HG03064 (cell line): ENCODE measurements around the gene OR52E4.
A peak's percentile ranks its signal among the peaks of the same experiment; 100 is the strongest.

Experiments used
- ATAC-seq: cut with Tn5 transposase; IDR thresholded peaks from one replicate; pipeline ENCODE4 v1.9.1; 2021; ENCODE audit warnings: low read depth; ENCODE audit not compliant: unreplicated experiment

Gene OR52E4

DNA sequence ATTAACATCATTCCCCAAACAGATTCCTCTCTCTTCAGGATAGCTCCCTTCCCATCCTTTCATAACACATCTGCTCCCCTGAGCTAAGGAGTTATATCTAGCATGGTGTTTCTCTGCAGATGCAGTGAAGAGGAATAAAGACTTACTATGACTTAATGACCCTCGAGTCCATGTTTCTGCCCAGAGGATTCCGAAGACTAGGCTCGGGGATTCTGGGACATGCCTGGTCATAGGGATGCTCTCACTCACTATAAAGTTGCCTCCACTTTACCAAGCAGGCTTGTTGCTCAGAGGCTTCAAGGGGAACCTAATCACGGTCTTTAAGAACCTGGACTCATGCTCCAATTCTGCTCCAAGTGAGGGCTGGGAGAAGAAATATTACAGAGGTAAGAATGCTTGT is at the start of gene OR52E4:
Gene OR52E4, plus strand, starts transcription at position 301 of the 400 bp plus-strand sequence. CDS start 3,664 bp downstream, outside the sequence.
- ATAC-seq, result no peak

DNA sequence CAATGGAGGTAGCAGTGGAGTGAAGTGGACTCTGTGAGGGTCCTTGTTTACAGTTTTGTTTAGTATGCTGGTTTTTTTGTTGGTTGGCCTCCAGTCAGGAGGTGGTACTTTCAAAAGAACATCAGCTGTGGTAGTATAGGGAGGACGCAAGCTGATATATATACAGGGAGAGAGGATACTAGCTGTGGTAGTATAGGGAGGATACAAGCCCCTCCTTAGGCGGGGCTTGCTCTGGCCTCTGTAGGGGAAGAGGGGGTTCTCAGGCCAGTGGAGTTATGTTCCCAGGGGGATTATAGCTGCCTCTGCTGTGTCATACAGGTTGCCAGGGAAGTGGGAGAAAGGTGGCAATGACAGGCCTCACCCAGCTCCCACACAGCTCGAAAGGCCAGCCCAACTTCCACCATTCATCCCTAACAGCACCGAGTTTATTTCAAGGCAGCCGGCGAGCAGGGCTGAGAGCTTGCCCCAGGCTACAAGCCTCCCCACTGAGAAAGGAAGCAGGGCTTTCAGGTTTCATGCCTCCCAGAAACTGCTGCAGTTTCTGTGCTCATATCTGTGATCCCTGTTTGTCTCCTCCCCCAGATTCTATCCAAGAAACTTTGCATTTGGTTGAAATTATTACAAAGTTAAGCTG is 49.1 kb upstream of the OR52E4 start:
- no peak for ATAC-seq

DNA sequence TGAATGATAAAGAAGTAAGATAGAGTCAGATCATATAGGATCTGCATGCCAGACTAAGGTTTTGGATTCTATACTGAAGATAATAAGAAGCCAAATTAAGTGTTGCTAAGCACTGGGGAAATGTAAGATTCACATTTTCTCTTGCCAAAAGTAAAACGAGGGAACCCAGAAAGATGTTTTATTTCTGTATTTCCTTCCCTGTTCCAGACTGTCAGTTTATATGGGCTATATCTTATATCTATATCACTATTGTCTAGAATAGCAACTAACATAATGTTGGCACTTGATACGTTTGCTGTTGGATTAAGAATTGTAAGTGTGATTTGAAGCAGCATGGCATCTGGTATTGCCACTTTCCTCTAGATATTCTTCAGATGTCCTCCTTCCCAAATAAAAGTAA is 47.0 kb upstream of the OR52E4 start:
- no peak for ATAC-seq

DNA sequence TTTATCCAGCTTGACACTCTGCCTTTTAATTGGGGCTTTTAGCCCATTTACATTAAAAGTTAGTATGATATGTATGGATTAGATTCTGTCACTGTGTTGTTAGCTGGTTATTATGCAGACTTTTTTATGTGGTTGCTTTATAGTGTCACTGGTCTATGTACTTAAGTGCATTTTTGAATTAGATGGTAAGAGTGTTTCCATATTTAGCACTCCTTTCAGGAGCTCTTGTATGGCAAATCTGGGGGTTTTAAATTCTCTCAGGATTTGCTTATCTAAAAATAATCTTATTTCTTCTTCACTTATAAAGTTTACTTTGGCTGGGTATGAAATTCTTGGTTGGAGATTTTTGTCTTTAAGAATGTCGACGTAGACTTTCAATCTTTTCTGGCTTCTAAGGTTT is 42.7 kb upstream of the OR52E4 start:
- ATAC-seq, result no peak

DNA sequence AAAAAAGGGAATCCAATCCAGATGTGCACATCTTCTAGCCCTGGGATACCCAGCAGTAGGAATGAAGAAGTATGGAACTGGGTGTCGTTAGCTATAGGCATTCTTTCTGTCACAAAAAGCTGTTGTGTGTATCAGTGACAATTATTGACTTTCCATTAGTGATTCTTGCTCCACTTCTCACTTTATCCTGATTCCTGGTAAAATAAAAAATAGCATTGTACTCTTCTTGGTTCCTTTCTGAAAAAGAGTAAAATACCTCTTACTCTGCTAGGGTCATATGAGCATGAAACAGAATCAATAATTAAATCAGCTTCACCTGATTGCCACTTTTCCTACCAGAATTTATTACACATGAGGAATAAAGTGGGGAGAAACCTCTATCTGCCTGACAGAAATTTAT is 38.6 kb upstream of the OR52E4 start, which contains the start of gene OR52E6:
Gene OR52E6, minus strand, starts transcription at position 101 of the 400 bp plus-strand sequence. Its CDS starts 0 bp downstream, at position 101.
- ATAC-seq, result no peak

DNA sequence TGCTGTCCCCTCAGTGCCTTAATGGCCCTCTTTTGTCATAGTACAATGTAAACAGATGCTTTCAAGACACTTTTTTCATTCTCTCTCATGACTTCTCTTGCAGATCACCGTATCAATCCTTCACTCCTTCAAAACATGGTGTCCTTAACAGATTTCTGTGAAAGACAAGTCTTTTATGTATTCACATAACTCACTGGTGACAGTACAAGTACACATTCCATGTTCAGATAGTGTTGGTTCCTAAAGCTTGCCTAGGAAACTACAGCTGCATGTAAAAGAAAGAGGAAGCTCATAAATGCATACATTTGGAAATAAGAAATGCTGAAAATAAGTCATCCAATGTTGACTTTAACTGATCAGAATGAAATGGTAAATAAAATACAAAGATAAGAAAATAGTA is 33.7 kb upstream of the OR52E4 start:
- no peak for ATAC-seq

DNA sequence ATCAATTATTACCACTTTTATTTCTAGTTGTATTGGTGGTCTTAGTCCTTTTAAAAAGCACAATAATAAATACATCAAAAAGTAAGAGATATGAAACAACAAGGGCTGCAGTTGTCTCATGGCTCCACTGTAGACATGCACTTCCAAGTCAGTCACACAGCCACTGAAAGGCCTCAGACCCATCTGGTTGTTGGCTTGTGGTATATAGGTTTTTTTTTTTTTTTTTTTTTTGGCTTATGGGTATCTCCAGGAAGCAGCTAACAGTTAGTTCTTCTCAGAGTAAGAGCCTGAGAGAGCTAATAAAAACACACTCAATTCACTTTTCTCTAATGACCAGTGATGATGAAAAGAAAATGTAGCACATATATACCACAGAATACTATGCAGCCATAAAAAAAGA is 32.7 kb upstream of the OR52E4 start:
- no peak for ATAC-seq

DNA sequence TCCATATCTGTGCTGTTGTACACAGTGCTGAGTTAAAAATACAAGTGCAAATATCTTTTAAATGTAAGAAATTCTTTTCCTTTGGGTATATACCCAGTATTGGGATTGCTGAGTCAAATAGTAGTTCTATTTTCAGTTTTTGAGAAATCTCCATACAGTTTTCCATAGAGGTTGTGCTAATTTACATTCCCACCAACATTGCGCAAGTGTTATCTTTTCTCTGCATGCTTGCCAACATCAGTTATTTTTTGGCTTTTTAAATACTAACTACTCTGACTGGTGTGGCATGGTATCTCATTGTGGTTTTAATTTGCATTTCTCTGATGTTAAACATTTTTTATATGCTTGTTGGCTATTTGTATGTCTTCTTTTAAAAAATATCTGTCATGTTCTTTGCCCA is 29.4 kb upstream of the OR52E4 start:
- ATAC-seq, result no peak

DNA sequence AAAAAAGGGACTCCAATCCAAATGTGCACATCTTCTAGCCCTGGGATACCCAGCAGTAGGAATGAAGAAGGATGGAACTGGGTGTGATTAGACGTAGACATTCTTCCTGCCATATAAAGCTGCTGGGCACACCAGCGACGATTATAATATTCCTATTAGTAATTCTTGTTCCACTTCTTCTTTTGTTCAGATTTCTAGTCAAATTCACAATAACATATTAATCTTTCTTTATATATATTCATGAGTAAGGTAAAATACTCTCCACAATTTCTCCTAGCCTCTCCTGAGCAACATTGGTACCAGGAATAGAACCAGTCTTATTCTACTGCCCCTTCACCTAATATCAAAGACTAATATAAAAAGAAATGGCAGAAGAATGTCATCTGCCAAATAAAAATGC is 22.8 kb upstream of the OR52E4 start, which contains the start of gene OR52E8:
Gene OR52E8, minus strand, starts transcription at position 101 of the 400 bp plus-strand sequence. Its CDS starts 0 bp downstream, at position 101.
- no peak for ATAC-seq

DNA sequence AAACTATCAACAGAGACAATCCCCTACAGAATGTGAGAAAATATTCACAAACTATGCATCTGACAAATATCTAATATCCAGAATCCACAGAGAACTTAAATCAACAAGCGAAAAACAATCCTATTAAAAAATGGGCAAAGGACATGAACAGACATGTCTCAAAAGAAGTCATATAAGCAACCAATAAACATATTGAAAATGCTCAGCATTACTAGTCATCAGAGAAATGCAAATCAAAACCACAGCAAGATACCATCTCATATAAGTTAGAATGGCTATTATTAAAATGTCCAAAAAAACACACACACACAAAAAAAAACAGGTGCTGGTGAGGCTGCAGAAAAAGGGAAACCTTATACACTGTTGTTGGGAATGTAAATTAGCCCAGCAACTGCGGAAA is 14.6 kb upstream of the OR52E4 start:
- no peak for ATAC-seq

DNA sequence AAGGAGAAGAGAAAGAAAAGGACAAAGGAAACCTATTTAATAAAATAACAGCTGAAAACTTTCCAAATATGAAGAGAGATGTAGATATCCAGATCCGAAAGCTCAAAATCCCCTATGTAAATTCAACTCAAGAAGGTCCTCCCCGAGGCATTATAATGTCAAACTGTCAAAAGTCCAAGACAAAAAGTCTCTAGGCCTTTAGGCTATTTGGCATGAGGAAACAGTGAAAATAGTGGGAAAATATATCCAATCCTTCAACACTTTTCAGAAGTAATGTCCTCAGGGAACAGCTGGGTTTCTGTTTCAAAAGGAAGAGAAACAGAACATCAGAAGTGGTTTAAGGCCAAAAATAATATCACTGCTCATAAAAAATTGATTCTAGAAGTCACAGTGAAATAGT is 1.9 kb upstream of the OR52E4 start:
- ATAC-seq, result no peak

DNA sequence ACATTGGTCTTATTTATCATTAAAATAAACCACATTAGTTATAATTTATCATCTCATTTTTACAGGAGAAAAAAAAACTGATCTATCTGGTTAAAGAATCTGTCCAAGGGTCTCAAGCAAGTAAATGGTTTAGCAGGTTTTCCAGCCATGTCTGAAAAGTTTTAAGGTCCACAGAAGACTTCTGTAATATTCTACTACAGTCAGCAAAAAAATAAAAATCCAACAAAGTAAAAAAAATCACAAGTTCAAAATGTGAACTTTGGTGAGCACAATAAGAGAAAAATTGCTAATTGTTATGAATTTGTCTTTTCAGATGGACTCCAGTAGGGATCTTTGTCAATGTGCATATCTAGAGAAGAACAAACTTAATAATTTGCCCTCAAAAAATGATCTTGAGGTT is 1.3 kb downstream of the OR52E4 start:
- no peak for ATAC-seq

DNA sequence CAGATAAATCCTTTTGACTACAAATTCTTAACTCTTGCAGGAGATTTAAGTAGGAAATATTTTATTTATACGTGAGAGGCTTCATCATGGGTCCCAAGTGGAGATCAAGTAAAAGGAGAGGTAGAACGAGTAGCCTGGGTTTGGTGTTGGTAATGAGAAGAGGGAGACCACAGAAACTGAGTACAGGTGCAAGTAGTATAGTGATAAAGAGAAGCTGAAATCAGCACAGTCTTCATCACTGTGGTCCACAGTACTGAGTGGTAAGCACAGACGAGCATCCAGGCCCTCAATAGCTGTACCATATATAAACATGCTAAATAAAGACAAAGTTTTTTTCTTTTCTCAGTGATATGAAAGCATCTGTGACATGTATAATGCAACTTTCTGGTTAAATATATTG is 6.7 kb downstream of the OR52E4 start:
- ATAC-seq, result no peak

DNA sequence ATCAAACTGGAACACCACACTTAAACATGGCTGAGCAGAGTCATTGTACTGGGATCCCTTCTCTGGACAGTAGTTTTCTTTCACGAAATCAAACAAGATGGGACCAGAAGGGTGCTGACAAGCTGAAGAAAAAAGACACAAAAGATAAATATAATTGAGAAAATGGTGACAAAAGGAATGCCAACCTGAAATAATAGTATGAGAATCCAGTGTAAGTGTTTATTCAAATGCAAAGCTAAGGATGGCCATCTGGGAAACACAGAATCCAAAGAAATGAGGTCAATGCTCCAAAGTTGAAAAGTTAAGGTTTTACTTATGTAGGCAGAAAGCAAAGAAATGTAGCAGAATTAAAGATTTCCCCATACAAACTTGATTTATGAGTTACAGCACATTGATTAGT is 7.2 kb downstream of the OR52E4 start:
- ATAC-seq, result no peak

DNA sequence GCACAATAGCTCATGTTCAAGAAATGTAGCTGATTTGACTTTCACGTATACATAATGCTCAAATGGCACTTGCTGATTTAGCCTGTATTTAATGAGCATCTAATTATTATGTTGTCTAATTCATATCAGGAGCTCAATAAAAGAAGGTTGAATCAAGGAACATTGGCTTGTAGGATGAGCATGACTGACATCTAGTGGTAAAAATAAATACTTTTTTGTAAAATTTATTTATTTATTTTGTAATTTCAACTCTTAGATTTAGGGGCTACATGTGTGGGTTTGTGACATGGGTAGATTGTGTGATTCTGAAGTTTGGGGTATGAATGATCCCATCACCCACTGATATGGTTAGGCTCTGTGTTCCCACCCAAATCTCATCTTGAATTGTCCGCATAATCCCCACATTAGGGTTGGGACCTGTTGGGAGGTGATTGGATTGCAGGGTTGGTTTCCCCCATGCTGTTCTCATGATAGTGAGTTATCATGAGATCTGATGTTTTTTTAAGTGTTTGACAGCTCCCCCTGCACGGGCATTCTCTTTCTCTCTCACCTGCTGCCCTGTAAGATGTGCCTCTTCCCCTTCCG is 10.9 kb downstream of the OR52E4 start:
- no peak for ATAC-seq

DNA sequence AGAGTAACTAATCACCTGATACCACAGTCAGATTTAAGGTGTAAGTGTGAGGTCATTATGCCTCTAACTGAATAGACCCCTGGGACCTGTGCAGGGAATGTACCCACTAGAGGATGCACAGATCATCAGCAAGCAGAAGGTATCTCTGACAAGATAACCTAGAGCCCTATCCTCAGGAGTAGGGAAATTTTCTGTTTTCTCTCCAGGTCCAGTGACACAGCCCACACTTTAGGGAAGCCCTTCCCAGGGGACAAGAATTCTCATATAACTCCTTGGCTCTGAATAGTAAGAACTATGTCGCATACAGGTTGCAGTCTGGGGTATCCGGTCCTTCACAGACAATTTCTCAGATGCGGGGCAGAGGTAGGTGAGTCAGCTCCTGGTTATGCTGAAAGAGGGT is 12.5 kb downstream of the OR52E4 start, which contains the start of gene OR52E5:
Gene OR52E5, plus strand, starts transcription at position 301 of the 400 bp plus-strand sequence. CDS start 7,569 bp downstream, outside the sequence.
- ATAC-seq, result no peak

DNA sequence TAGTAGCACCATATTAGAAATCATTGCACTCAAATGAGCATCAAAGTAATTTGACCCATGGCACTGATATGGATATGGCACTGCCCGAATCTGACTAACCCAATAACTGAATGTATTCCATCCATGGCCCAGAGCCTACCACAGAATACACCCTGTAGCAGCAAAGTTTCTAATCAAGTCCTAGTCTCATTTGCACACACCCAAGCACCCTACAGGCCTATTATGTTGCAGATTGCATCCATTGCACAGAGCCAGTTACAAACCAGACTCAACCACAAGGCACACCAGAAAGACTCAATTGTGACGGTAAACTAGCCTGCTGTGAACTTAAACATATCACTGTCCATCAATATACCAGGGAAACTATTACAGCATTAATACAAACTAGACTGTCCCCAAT is 19.1 kb downstream of the OR52E4 start:
- ATAC-seq, result no peak

DNA sequence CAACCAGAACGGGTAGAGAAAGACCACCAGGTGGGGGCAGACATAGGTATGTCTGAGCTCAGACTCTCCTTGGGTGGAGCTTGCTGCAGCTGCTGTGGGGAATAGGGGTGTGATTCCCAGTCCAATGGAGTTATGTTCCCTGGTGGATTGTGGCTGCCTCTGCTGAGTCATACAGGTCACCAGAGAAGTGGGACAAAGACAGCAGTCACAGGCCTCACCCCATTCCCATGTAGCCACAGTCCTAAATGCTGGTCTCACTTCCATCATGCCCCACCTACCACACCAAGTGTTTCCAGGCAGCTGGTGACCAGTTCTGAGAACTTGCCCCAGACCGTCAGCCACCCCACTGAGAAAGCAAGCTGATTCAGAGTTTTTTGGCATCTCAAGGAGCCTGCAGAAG is 30.1 kb downstream of the OR52E4 start:
- no peak for ATAC-seq

DNA sequence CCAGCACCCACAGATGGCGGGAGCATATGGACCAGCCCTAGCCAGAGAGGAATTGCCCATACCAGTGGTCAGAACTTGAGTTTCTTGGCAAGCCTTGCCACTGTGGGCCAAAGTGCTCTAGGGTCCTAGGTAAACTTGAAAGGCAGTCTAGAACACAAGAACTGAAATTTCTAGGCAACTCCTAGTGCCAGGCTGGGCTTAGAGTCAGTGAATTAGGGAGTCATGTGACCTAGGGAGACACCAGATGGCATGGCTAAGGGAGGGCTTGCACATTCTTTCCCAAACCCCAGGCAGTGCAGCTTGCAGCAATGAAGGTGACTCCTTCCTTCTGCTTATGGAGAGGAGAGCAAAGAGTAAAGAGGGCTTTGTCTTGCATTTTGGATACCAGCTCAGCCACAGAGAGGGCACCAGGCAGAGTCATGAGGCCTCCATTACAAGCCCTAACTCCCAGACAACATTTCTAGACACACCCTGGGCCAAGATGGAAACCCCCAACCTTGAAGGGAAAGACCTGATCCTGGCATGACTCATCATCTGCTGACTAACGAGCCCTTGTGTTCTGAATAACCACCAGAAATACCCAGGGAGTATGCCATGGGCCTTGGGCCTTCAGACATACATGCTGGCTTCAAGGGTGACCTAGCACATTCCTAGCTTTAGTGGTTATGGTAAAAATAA is 42.5 kb downstream of the OR52E4 start:
- ATAC-seq, result peak; percentile 83

DNA sequence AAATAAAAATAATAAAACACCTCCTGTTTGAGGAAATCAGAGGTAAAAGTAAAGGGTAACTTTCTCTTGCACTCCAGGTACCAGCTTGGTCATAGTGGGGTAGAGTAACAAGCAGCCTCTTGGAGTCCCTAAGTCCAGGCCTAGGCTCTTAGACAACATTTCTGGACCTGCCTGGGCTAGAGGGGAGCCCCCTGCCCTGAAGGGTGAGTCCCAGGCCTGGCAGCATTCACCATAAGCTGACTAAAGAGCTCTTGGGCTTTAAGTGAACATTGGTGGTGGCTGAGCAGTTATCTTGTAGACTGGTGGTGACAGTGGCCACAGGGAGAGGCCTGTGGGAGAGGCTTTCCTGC is 43.0 kb downstream of the OR52E4 start:
- ATAC-seq, result peak; percentile 40

DNA sequence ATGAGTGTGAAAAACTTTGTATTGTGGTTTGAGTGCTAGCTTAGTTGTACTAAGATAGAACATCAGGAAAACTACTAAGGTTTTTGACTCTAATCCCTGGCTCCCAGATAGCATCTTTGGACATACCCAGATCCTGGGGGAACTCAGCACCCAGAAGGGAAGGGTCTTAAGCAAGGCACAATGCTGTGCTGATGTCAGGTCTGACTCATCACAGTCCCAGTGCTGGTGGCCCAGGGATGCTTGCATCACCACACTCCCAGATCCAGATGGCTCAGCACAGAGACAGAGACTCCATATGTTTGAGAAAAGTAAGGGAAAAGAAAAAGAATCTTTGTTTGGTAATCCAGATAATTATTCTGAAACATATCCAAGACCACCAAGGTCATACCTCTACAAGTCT is 43.4 kb downstream of the OR52E4 start:
- ATAC-seq, result no peak

DNA sequence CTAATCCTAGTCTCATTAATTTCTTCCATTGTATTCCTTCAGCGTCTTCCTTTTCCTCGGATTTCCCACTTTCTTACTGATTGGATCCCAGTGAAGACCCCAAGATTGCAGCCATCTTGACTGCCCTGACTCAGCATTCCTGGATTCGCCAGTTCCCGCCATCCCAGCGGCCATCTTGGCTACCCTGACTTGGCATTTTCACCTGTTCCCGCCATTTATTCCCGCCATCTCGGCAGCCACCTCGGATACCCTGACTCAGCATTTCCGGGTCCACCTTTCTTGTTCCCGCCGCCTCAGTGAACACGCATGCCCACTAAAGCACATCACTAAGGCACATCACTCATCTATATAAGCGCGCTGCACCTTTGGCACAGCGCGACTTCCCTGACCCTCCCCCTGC is 47.8 kb downstream of the OR52E4 start:
- no peak for ATAC-seq
